Hepatocyte (in vitro differentiated cells): ENCODE measurements around the gene RPL35. TPM values are rescaled to one million over a fixed set of nuclear protein-coding genes. Genes with fewer than 3 reads are reported as not detected.

ENCODE experiments used
- DNase-seq: peaks from one replicate; pipeline ENCODE4 v3.0.0-alpha.2; 2016; ENCODE audit warnings: low spot score
- H2AFZ ChIP-seq: fragments of 200-600 bp; sonication (generic); 2 replicates; pipeline ENCODE4 v1.6.0; 2016; ENCODE audit warnings: antibody characterized with exemption, mild to moderate bottlenecking
- H3K27ac ChIP-seq: fragments of 200-600 bp; sonication (generic); 2 replicates; pipeline ENCODE4 v1.5.1; 2016; ENCODE audit warnings: mild to moderate bottlenecking
- H3K27me3 ChIP-seq: fragments of 200-600 bp; sonication (generic); 2 replicates; pipeline ENCODE4 v1.6.1; 2016
- H3K36me3 ChIP-seq: fragments of 200-600 bp; sonication (generic); replicated peaks from 2 replicates; pipeline ENCODE4 v1.5.1; 2016; ENCODE audit warnings: low read depth; ENCODE audit not compliant: insufficient read depth
- H3K4me1 ChIP-seq: fragments of 200-600 bp; sonication (generic); 2 replicates; pipeline ENCODE4 v1.5.1; 2016; ENCODE audit warnings: mild to moderate bottlenecking, moderate library complexity; ENCODE audit not compliant: insufficient read depth
- H3K4me2 ChIP-seq: fragments of 200-600 bp; sonication (generic); 2 replicates; pipeline ENCODE4 v1.6.0; 2016
- H3K4me3 ChIP-seq: fragments of 200-600 bp; sonication (generic); 2 replicates; pipeline ENCODE4 v1.5.1; 2016; ENCODE audit warnings: mild to moderate bottlenecking
- H3K79me2 ChIP-seq: fragments of 200-600 bp; sonication (generic); 2 replicates; pipeline ENCODE4 v1.6.0; 2017; ENCODE audit warnings: mild to moderate bottlenecking
- H3K9me2 ChIP-seq: fragments of 200-600 bp; sonication (generic); replicated peaks from 2 replicates; pipeline ENCODE4 v1.6.0; 2017; ENCODE audit warnings: mild to moderate bottlenecking; ENCODE audit not compliant: insufficient read depth
- H3K9me3 ChIP-seq: fragments of 200-600 bp; sonication (generic); 2 replicates; pipeline ENCODE4 v1.5.1; 2016; ENCODE audit warnings: low read depth, mild to moderate bottlenecking
- H4K20me1 ChIP-seq: fragments of 200-600 bp; sonication (generic); 2 replicates; pipeline ENCODE4 v1.6.0; 2016; ENCODE audit warnings: mild to moderate bottlenecking; ENCODE audit not compliant: insufficient read depth, poor library complexity, severe bottlenecking
- EZH2 ChIP-seq: fragments of 200-600 bp; sonication (generic); IDR thresholded peaks from 2 replicates; pipeline ENCODE4 v1.6.1; 2016; ENCODE audit warnings: antibody characterized with exemption, mild to moderate bottlenecking, borderline replicate concordance
- EZH2phosphoT487 ChIP-seq: fragments of 200-600 bp; sonication (generic); IDR thresholded peaks from one replicate; pipeline ENCODE4 v1.6.1; 2018; ENCODE audit warnings: antibody characterized with exemption, mild to moderate bottlenecking, low read depth, moderate library complexity; ENCODE audit not compliant: unreplicated experiment, severe bottlenecking
- WGBS: methylation state at CpG from one replicate; pipeline ENCODE4 v1.1.6; 2016; ENCODE audit warnings: low lambda C conversion rate; ENCODE audit errors: missing lambda C conversion rate; 5-methylcytosine and 5-hydroxymethylcytosine counted together
- polyA plus RNA-seq: library from polyadenylated mRNA; unstranded; fragments of >200 nt; fragmentation: Nextera tagmentation; extraction: Ambion mirVana; gene quantifications from 2 replicates; pipeline ENCODE4 v1.2.1, GENCODE V29; 2016
- total RNA-seq: library from RNA; depleted of rRNA; stranded (reverse); fragments of >200 nt; gene quantifications from 2 replicates; pipeline ENCODE4 v1.2.3, GENCODE V29; 2014
- TF ChIP-seq, protein P1 (sequence below): fragments of 200-600 bp; sonication (generic); IDR thresholded peaks from 2 replicates; pipeline ENCODE4 v1.5.1; 2016; ENCODE audit warnings: antibody characterized with exemption, mild to moderate bottlenecking; ENCODE audit not compliant: poor library complexity

Gene RPL35
- total and polyA plus RNA-seq, 2 experiments from 2014 or later = 927 to 1,257 TPM

DNA sequence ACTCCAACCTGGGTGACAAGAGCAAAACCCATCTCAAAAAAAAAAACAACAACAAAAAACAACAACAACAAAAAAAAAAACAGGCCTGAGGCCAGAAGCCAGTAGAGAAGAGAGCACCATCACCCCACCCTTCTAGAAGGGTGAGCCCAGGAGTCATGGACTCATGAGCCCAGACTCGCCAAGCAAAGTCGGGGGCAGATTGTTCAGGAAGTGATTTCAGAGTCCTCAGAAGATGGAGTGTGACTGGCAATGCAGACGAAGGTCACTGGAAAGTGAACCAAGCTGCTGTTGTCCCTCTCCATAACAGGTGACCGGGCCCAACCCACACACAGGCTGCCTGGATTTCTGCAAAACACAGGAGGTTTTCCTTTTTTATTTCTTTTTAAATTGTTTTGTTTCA, 17.5 kb downstream of the RPL35 start:
- no peak for TF ChIP-seq EZH2phosphoT487
- TF ChIP-seq, protein P1, sequence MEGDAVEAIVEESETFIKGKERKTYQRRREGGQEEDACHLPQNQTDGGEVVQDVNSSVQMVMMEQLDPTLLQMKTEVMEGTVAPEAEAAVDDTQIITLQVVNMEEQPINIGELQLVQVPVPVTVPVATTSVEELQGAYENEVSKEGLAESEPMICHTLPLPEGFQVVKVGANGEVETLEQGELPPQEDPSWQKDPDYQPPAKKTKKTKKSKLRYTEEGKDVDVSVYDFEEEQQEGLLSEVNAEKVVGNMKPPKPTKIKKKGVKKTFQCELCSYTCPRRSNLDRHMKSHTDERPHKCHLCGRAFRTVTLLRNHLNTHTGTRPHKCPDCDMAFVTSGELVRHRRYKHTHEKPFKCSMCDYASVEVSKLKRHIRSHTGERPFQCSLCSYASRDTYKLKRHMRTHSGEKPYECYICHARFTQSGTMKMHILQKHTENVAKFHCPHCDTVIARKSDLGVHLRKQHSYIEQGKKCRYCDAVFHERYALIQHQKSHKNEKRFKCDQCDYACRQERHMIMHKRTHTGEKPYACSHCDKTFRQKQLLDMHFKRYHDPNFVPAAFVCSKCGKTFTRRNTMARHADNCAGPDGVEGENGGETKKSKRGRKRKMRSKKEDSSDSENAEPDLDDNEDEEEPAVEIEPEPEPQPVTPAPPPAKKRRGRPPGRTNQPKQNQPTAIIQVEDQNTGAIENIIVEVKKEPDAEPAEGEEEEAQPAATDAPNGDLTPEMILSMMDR = no peak
- no peak for TF ChIP-seq EZH2
- H3K79me2 ChIP-seq = no peaks in the 10 kb centered on the region
- H4K20me1 ChIP-seq = no peaks in the 10 kb centered on the region
- H3K27me3 ChIP-seq = no peaks in the 10 kb centered on the region
- no peak for DNase-seq
- 88% methylated on average over 4 of the region's 4 CpGs for WGBS
- no peaks in the 10 kb centered on the region for H3K36me3 ChIP-seq
- no peak overlapping the region for H3K4me2 ChIP-seq
- H3K9me3 ChIP-seq = no peaks in the 10 kb centered on the region
- H3K9me2 ChIP-seq = no peaks in the 10 kb centered on the region
- no peaks in the 10 kb centered on the region for H3K4me1 ChIP-seq
- no peak overlapping the region for H3K4me3 ChIP-seq
- no peak overlapping the region for H2AFZ ChIP-seq
- H3K27ac ChIP-seq = no peak overlapping the region

DNA sequence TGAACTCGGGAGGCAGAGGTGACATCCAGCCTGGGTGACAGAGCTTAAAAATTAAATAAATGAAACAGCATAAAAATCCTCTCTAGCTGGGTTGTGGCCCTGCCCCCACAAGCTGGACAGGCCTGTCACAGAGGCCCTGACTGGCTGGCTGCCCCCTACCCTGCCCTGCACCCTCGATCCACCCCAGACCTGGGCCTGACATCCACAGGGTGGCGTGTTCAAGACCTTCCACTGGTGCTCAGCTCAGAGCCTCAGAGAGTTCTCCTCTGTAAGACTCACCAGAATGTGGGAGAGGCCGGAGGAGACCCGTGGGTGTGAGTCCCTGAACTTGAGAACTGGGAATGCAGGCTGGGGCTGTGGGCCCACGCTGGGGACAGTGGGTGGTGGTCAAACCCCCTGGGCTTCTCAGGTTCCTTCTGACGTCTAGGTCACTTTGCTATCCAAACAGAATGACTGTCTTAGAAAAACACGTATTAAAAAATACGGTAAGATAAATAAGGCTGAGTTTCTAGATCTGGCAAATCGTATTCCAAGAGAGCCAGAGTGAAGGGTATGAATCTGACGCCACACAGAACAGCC, 18.2 kb downstream of the RPL35 start:
- WGBS = 85% methylated on average over 11 of the region's 11 CpGs
- TF ChIP-seq, protein P1 = no peak
- no peak for TF ChIP-seq EZH2phosphoT487
- no peak for TF ChIP-seq EZH2
- Histone ChIP-seq H3K9me2 (no peaks in the 10 kb centered on the region), H3K36me3 (no peaks in the 10 kb centered on the region), H2AFZ (no peak overlapping the region), H3K27me3 (no peaks in the 10 kb centered on the region), H3K4me2 (no peak overlapping the region), H3K27ac (no peak overlapping the region), H3K79me2 (no peaks in the 10 kb centered on the region), H3K4me3 (no peak overlapping the region), H3K4me1 (no peaks in the 10 kb centered on the region), H3K9me3 (no peaks in the 10 kb centered on the region), H4K20me1 (no peaks in the 10 kb centered on the region)
- DNase-seq = no peak

DNA sequence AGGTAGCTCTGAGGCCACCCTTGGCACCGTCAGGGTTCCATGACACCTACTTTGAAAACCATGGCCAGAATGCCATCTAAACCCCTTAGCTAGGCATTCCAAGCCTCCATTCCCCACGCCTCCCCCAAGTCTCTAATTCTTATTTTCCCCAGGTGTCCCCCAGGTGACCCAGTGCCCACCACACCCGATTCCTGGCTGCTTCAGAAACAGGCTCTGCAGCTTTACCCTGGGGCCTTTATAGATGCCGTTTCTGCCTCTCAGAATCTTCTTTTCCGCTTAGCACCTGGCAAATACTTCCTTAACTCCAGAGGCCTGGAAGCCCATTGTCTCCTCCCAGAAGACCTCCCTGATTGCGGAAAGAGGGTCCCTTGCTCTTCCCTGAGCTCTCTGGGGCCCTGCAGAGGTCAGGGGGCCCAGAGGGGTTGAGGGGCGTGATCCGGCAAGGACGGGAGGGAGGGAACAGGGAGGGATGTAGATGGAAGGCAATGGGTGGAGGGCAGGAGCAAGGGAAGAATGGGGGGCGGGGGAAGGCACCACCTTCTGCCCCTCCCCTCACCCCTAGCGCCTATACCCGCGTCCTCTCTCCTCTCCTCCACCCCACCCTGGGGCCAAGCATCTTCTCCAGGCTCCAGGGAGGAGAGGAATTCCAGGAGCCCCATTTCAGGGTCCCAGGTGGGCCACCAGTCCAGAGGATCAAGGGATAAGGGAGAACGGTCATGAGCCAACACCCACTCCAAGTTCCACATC, 20.5 kb downstream of the RPL35 start:
- Histone ChIP-seq H3K4me3 (no peak overlapping the region), H3K4me1 (no peaks in the 10 kb centered on the region), H3K9me2 (no peaks in the 10 kb centered on the region), H3K79me2 (no peaks in the 10 kb centered on the region), H3K27ac (no peak overlapping the region), H4K20me1 (no peaks in the 10 kb centered on the region), H3K27me3 (no peaks in the 10 kb centered on the region), H3K9me3 (no peaks in the 10 kb centered on the region), H2AFZ (no peak overlapping the region), H3K4me2 (no peak overlapping the region), H3K36me3 (no peaks in the 10 kb centered on the region)
- WGBS = 74% methylated on average over 7 of the region's 14 CpGs
- DNase-seq = no peak
- TF ChIP-seq EZH2 = no peak
- TF ChIP-seq, protein P1 = no peak
- no peak for TF ChIP-seq EZH2phosphoT487
